HG03066 (cell line): ENCODE measurements around the gene HMGN2.

Source experiments
- ATAC-seq: cut with Tn5 transposase; IDR thresholded peaks from one replicate; pipeline ENCODE4 v1.9.1; 2021; ENCODE audit warnings: low read depth; ENCODE audit not compliant: unreplicated experiment

HMGN2 gene

DNA sequence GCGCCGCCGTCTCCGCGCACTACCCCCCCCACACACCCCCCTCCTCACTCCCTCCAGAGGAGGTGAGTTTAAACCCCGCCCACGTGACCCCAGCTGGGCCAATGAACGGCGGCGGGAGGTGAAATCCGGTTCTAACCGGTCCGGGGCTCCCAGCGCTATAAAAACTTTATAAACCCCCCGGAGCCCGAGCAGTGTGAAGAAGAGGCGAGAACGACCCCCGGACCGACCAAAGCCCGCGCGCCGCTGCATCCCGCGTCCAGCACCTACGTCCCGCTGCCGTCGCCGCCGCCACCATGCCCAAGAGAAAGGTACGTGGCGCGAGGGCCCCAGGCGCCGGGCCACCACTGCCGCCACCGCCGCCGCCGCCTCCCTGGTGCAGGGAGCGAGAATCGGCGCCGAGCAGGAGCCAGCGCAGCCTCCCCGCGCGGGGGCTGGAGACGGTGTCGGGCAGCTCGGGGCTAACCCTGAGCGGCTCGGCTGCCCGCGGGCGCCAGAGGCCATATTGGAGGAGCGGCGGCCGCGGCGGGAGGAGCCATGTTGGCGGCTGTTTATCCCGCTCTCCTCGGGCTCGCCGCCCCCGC, at the start of gene HMGN2:
TSS of gene HMGN2 (plus strand) at position 121 of the 581 bp plus-strand sequence. CDS start at position 294, 173 bp downstream.
- ATAC-seq, result peak; percentile 47

GRCh38 chr1:26429721-26430120, 42.5 kb upstream of the HMGN2 start:
- no peak for ATAC-seq

DNA sequence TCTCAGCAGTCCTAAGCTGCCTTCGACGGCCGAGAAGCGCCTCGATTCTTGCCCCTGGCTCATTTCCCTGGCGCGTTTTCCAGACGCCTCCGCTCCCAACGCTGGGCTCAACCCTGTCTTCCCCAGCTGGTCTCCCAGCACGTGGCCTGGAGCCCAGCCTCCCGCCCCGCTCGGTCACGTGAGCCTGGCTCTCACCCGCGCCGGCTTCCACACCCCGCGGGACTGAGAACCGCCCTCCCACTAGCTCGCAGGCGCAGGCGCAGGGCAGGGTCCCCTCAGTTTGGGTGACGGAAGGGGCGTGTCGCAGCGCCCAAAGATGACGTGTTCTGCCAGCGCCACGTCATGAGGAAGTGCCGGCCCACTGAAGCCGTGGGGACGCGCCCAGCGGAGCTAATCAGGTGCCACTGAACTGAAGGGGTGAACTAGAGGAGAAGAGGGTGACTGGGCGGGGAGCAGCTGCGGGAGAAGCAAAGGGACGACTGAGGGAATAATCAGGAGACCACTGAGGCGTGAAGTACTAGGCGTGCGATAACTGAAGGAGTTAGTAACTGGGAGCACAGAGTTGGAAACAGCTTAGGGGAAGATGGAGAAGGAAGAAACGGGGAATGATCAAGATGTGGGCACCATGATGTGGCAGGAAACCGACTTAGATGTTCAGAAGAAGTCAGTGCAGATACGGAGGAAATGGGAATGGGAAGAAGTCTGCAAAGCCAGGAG, 40.1 kb upstream of the HMGN2 start, which contains the start of gene DHDDS:
TSS of gene DHDDS (plus strand) at position 343 of the 717 bp plus-strand sequence. CDS start 625 bp downstream, outside the sequence.
- ATAC-seq, result peak; percentile 95

DNA sequence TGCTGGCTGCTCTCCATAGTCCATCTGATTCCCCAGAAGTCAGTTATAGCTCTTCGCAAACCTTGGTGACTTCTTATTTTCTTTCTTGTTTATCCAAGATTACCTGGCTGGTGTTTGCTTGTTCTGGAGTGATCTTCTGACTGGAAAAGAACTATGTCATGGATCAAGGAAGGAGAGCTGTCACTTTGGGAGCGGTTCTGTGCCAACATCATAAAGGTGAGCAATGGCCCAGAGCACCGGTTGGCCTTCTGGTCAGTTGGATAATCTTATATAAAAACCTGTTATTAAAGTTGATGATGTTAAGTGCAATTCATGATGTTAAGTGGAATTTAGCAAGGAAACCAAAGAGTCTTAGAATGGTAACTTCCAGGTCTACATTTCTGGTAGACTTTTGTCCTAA, 39.4 kb upstream of the HMGN2 start:
- no peak for ATAC-seq

- ATAC-seq, result no peak
Observed at GRCh38 chr1:26434161-26434752, 38.0 kb upstream of the HMGN2 start.

- no peak for ATAC-seq
Observed at GRCh38 chr1:26438041-26438440, 34.2 kb upstream of the HMGN2 start.

GRCh38 chr1:26440259-26440658, 32.0 kb upstream of the HMGN2 start:
- no peak for ATAC-seq

DNA sequence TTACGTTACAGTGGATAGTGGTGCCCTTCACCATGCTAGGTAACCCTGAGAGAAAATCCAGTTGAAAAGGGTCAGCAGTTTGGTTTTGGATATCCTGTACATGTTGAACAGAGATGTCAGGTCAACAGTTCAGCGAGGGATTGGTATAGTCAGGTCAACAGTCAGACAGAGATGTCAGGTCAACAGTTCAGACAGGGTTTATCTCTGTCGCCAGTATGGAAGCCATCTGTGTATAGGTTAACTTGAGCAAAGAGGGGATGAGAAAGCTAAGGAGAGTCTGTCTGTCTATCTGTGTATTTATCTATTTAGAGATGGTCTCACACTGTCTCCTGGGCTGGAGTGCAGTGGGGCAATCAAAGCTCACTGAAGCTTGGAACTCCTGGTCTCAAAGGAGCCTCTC, 22.4 kb upstream of the HMGN2 start:
- ATAC-seq, result no peak

DNA sequence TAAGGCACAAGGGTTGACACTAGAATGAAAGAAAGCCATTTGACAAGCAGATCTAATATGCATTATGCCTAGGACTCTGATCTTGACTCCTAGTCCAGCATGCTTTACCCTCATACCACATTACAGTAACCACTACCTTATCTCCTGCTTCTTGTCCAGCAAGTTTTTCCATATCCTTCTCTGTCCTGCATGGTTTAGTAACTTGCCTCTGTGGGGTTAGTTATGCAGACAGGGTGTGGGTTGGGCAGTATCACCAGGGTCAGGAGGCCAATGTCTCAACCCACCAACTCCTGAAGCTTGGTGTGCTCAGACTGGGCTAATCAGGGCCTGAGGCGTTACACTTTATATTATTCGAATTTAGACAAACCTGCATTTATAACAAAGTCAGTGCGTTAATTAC, 21.3 kb upstream of the HMGN2 start:
- no peak for ATAC-seq

DNA sequence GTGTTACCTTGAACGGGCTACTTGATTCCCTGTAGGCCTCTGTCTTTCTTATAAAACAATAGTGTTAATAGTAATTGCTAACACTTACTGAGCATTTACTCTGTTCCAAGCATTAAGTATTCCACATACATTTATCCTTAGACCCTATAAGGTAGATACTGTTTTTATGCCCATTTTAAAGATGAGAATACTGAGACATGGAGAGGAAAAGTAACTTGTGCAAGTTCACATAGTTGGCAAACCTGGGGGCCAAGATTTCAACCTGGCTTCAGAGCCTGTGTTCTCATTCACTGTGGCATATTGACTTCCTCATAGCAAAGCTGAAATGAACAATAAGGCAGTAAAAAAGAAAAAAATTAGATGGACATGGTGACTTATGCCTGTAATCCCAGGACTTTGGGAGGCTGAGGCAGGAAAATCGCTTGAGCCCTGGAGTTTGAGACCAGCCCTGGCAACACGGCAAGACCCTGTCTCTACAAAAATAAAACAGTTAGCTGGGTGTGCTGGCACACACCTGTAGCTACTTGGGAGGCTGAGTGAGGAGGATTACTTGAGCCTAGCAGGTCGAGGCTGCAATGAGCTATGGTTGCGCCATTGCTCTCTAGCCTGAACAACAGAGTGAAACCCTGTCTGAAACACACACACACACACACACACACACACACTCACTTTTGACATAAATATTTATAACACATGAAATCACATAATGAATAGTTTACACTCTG, 19.6 kb upstream of the HMGN2 start:
- ATAC-seq, result no peak

DNA sequence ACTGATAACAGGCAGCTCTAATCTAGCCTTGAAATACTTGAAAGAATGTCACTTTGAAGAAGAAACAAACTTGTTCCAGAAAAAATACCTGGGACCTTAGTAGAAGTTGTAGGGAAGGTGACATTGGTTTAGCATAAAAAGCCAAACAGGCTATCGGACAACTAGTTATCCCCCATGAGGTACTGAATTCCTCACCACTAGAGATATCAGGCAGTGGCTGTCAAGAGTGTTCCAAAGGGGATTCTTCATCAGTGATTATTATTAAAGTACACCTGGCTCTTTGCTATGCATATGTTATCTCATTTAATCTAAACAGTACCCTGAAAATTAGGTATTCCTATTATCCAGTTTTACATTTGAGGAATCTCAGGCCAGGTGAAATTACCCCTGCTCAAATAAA, 13.1 kb upstream of the HMGN2 start:
- ATAC-seq, result no peak

DNA sequence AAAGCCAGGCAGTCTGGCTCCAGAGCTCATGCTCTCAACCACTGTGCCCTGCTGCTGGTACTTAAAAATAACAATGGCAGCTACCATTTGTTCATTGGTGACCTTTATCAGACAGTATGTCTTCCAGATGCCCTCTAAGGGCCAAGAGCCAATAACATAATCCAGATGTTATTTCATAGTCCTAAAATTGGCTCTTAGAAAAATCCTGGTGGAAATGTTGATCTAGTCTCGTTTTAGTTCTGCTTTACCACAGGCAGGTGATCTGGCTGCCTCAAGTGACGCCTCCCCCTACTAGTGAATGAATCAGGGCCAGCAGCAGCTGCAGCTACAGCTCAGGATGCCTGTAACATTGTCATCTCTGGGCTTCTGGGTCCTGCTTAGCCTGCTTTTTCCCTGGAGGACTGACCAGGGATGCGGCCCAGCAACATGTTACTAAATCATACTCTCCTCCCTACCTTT, 12.6 kb upstream of the HMGN2 start:
- ATAC-seq, result no peak

DNA sequence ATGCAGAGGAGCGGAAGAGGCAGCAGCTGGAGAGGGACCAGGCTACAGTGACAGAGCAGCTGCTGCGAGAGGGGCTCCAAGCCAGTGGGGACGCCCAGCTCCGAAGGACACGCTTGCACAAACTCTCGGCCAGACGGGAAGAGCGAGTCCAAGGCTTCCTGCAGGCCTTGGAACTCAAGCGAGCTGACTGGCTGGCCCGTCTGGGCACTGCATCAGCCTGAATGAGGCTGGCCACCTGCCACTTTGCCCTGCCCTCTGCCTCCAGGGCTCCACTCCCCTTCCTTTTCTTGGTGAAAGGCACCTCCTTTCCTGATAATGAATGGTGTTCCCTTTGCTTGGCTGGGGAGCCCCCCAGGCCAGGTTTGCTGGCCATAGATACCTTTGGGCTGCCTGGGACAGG, 3.3 kb upstream of the HMGN2 start:
- ATAC-seq, result no peak

DNA sequence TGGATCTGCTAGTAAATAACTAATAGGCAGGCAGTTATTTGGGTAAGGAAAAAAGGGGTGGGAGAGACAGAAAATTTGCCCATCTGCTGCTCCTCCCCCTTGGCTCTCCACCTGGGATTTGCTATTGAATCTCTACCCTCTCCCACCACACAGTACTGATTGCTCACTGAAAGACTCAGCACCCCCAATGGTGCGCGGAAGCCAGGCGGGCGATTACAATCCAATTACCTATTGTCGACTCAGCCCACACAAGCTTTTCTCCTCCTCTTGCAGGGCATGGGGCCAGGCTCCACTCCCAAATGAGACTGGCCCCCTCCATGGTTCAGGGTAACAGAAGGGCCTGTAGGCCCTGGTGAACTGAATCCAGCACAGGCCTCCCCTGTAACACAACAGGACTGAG, 2.7 kb upstream of the HMGN2 start:
- no peak for ATAC-seq

GRCh38 chr1:26470878-26471497, 1.3 kb upstream of the HMGN2 start:
- no peak for ATAC-seq

GRCh38 chr1:26471498-26472319, 531 bp upstream of the HMGN2 start:
- peak; percentile 3 for ATAC-seq

- peak; percentile 71 for ATAC-seq
Observed at GRCh38 chr1:26472901-26473845, 933 bp downstream of the HMGN2 start.

GRCh38 chr1:26474818-26475217, 2.6 kb downstream of the HMGN2 start:
- ATAC-seq, result no peak

- no peak for ATAC-seq
Observed at GRCh38 chr1:26475989-26476388, 3.7 kb downstream of the HMGN2 start.
